ENCODE measurements around the gene HOXC9. TPM values are rescaled to one million over a fixed set of nuclear protein-coding genes. Genes with fewer than 3 reads are reported as not detected.

HOXC9 gene
- total RNA-seq, 1 experiment from 2014 or later, result not detected

DNA sequence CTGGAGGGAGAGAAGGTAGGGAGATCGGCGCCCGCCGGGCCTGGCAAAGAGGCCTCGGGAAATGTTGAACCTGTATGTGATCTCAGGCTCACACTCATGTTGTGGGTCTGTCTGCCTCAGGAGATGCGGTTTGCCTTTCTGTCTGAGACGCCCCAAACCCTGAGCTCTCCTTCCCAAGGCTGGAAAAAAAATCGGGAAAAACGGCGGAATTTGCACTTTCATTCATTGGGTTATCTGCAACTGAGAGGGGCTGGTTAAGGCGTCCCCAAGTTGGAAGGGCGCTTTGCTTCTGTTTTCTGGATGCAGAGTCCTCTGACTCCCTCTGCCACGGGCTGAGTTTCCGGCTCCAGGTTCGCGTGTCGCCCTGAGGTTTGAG lies 5.0 kb upstream of the HOXC9 start:
- Histone ChIP-seq H3K18ac (ENCODE audit: insufficient read length, low read depth, low read length) (no peak overlapping the region), H4K20me1 (ENCODE audit: control insufficient read depth, insufficient read depth, insufficient read length) (no peaks in the 10 kb centered on the region), H3K27ac (ENCODE audit: insufficient read length, low read depth, low read length) (no peak overlapping the region), H3K4ac (ENCODE audit: low read depth, low read length) (no peak overlapping the region), H3K14ac (ENCODE audit: insufficient read depth, low read length) (no peak overlapping the region), H3K4me2 (ENCODE audit: insufficient read depth, insufficient read length, low read length) (peak overlapping the region; percentile 41), H3K56ac (ENCODE audit: insufficient read length, low read depth, low read length) (no peak overlapping the region), H3K27me3 (ENCODE audit: insufficient read depth, low read length) (peaks cover 99% of the 10 kb centered on the region), H3K23me2 (ENCODE audit: insufficient read length, low read depth, low read length, poor library complexity, severe bottlenecking) (no peaks in the 10 kb centered on the region), H4K5ac (ENCODE audit: insufficient read length, low read depth, low read length) (no peak overlapping the region), H3K23ac (ENCODE audit: insufficient read length, low read depth, low read length) (no peak overlapping the region), H2BK120ac (ENCODE audit: low read depth, low read length, poor library complexity, severe bottlenecking) (no peak overlapping the region), H4K91ac (ENCODE audit: insufficient read length, low read depth, low read length) (no peak overlapping the region), H3K79me1 (ENCODE audit: insufficient read depth, low read depth, low read length, poor library complexity, severe bottlenecking) (no peaks in the 10 kb centered on the region), H2BK15ac (ENCODE audit: low read depth, low read length) (no peak overlapping the region), H3K9ac (ENCODE audit: extremely low read depth, insufficient read length, low read length) (no peak overlapping the region), H4K8ac (replicated peaks; ENCODE audit: insufficient read length, low read depth, low read length) (no peak overlapping the region), H2AK5ac (ENCODE audit: insufficient read length, low read length) (no peak overlapping the region), H3K4me1 (ENCODE audit: insufficient read depth, low read length) (no peaks in the 10 kb centered on the region), H3K9me3 (ENCODE audit: control insufficient read depth, low read depth, low read length) (no peaks in the 10 kb centered on the region), H2AFZ (ENCODE audit: low read length) (no peak overlapping the region), H3K79me2 (ENCODE audit: insufficient read depth, low read length) (no peaks in the 10 kb centered on the region), H2BK5ac (ENCODE audit: insufficient read length, low read length) (no peak overlapping the region), H2BK20ac (ENCODE audit: low read depth, low read length, poor library complexity, severe bottlenecking) (no peak overlapping the region), H2BK12ac (ENCODE audit: insufficient read length, low read depth, low read length) (no peak overlapping the region), H3T11ph (ENCODE audit: low read length) (no peak overlapping the region)
- Mint-ChIP-seq H3K27ac (peak overlapping the region in 1 of 3 experiments; percentile 59; a peak in 1 of 7 replicates), H3K4me3 (peak overlapping the region in 1 of 2 experiments; percentile 73; a peak in 2 of 5 replicates), H3K36me3 (ENCODE audit: insufficient read depth in 1 of 3, low read depth in 3 of 3) (no peaks in the 10 kb centered on the region), H3K27me3 (ENCODE audit: low read depth) (peaks cover 100% of the 10 kb centered on the region), H3K9me3 (peaks cover 0 to 3% of the 10 kb centered on the region in 2 experiments; a peak in 2 of 5 replicates), H3K4me1 (peaks cover 7 to 31% of the 10 kb centered on the region in 2 experiments)
- no CpG with 5 or more reads among the region's 17 CpGs for WGBS (ENCODE audit: extremely low coverage, insufficient read length, low lambda C conversion rate)
- TF ChIP-seq, protein P1, sequence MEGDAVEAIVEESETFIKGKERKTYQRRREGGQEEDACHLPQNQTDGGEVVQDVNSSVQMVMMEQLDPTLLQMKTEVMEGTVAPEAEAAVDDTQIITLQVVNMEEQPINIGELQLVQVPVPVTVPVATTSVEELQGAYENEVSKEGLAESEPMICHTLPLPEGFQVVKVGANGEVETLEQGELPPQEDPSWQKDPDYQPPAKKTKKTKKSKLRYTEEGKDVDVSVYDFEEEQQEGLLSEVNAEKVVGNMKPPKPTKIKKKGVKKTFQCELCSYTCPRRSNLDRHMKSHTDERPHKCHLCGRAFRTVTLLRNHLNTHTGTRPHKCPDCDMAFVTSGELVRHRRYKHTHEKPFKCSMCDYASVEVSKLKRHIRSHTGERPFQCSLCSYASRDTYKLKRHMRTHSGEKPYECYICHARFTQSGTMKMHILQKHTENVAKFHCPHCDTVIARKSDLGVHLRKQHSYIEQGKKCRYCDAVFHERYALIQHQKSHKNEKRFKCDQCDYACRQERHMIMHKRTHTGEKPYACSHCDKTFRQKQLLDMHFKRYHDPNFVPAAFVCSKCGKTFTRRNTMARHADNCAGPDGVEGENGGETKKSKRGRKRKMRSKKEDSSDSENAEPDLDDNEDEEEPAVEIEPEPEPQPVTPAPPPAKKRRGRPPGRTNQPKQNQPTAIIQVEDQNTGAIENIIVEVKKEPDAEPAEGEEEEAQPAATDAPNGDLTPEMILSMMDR (conservative IDR thresholded peaks at IDR 0.05), result no peak
- no peak for DNase-seq
